HG03095 (cell line): ENCODE results near the gene RBM20.
"Not testable (repeated sequence)": the region's sequence is repeated elsewhere in the genome, so short reads cannot be mapped to it uniquely, and the experiment has no call there.

ENCODE experiments used
- ATAC-seq: cut with Tn5 transposase; IDR thresholded peaks from one replicate; pipeline ENCODE4 v1.9.1; 2021; ENCODE audit warnings: moderate library complexity; ENCODE audit not compliant: unreplicated experiment

The RBM20 gene

GRCh38 chr10:110758128-110758765, 114.1 kb downstream of the RBM20 start:
- no peak for ATAC-seq

- ATAC-seq = no peak
Measured at GRCh38 chr10:110758898-110759297, 114.8 kb downstream of the RBM20 start.

GRCh38 chr10:110759523-110759922, 115.4 kb downstream of the RBM20 start:
- ATAC-seq = no peak

- no peak for ATAC-seq
Measured at GRCh38 chr10:110762109-110762848, 118.1 kb downstream of the RBM20 start.

- ATAC-seq = no peak
Measured at GRCh38 chr10:110762849-110763211, 118.7 kb downstream of the RBM20 start.

- no peak for ATAC-seq
Measured at GRCh38 chr10:110764378-110764777, 120.2 kb downstream of the RBM20 start.

- no peak for ATAC-seq
Measured at GRCh38 chr10:110764793-110765512, 120.8 kb downstream of the RBM20 start.

GRCh38 chr10:110765513-110766319, 121.6 kb downstream of the RBM20 start:
- ATAC-seq = no peak

GRCh38 chr10:110767601-110768000, 123.5 kb downstream of the RBM20 start:
- ATAC-seq = not testable (repeated sequence)

GRCh38 chr10:110770243-110770642, 126.1 kb downstream of the RBM20 start:
- no peak for ATAC-seq

- ATAC-seq = no peak
Measured at GRCh38 chr10:110771486-110771885, 127.3 kb downstream of the RBM20 start.

- ATAC-seq = no peak
Measured at GRCh38 chr10:110771991-110772390, 127.9 kb downstream of the RBM20 start.

GRCh38 chr10:110772454-110773025, 128.4 kb downstream of the RBM20 start:
- ATAC-seq = no peak

GRCh38 chr10:110773693-110774068, 129.5 kb downstream of the RBM20 start:
- ATAC-seq = no peak

GRCh38 chr10:110774069-110775019, 130.2 kb downstream of the RBM20 start:
- peak; percentile 96 for ATAC-seq

- no peak for ATAC-seq
Measured at GRCh38 chr10:110775020-110775375, 130.9 kb downstream of the RBM20 start.

GRCh38 chr10:110775406-110775805, 131.3 kb downstream of the RBM20 start:
- ATAC-seq = no peak

- ATAC-seq = no peak
Measured at GRCh38 chr10:110777017-110777416, 132.9 kb downstream of the RBM20 start.

- ATAC-seq = no peak
Measured at GRCh38 chr10:110777661-110778060, 133.5 kb downstream of the RBM20 start.

GRCh38 chr10:110778211-110778610, 134.1 kb downstream of the RBM20 start:
- ATAC-seq = no peak
